ENCODE data around the gene EXOC7.

The EXOC7 gene

GRCh38 chr17:76085731-76086366, 17.7 kb downstream of the EXOC7 start:
- DNase-seq: peak; percentile 30

GRCh38 chr17:76085066-76085730, 18.4 kb downstream of the EXOC7 start:
- DNase-seq: no peak

GRCh38 chr17:76083536-76084182, 19.9 kb downstream of the EXOC7 start:
- no peak for DNase-seq

GRCh38 chr17:76082326-76083251, 21.0 kb downstream of the EXOC7 start:
- DNase-seq: no peak

GRCh38 chr17:76081295-76082210, 22.0 kb downstream of the EXOC7 start:
- no peak for DNase-seq

- DNase-seq: peak; percentile 38
Observed at GRCh38 chr17:76080768-76081287, 22.8 kb downstream of the EXOC7 start.

- DNase-seq: peak; percentile 58
Observed at GRCh38 chr17:76079956-76080767, 23.4 kb downstream of the EXOC7 start.

GRCh38 chr17:76079535-76079955, 24.0 kb downstream of the EXOC7 start:
- no peak for DNase-seq

- peak; percentile 91 for DNase-seq
Observed at GRCh38 chr17:76078860-76079534, 24.6 kb downstream of the EXOC7 start, which contains the start of gene ZACN. TSS of gene ZACN (plus strand) at chr17:76079182. CDS start at chr17:76079265, 83 bp downstream.

- DNase-seq: peak; percentile 64
Observed at GRCh38 chr17:76078370-76078769, 25.2 kb downstream of the EXOC7 start.

GRCh38 chr17:76077584-76078110, 25.9 kb downstream of the EXOC7 start:
- peak; percentile 85 for DNase-seq

- DNase-seq: peak; percentile 92
Observed at GRCh38 chr17:76076765-76077583, 26.6 kb downstream of the EXOC7 start.

- peak; percentile 86 for DNase-seq
Observed at GRCh38 chr17:76076146-76076764, 27.3 kb downstream of the EXOC7 start.

- DNase-seq: peak; percentile 83
Observed at GRCh38 chr17:76075364-76076145, 28.0 kb downstream of the EXOC7 start.

- DNase-seq: peak; percentile 53
Observed at GRCh38 chr17:76074390-76075363, 28.9 kb downstream of the EXOC7 start, which contains the start of gene GALR2. TSS of gene GALR2 (plus strand) at chr17:76074781. CDS start at chr17:76074884, 103 bp downstream.
